Osteoblast (primary cell): Measurements from ENCODE around the gene ATXN7. TPM values are rescaled to one million over a fixed set of nuclear protein-coding genes. Genes with fewer than 3 reads are reported as not detected.

Source experiments
- DNase-seq: peaks from one replicate; pipeline ENCODE4 v3.0.0; 2011; ENCODE audit warnings: low spot score, mixed read lengths; ENCODE audit not compliant: insufficient read length; ENCODE audit errors: missing footprints
- H2AFZ ChIP-seq: 2 replicates; pipeline ENCODE4 v1.6.0; 2011; ENCODE audit warnings: mild to moderate bottlenecking, low read length
- H3K27ac ChIP-seq: 2 replicates; pipeline ENCODE4 v1.5.1; 2011; ENCODE audit warnings: mild to moderate bottlenecking, low read depth, low read length, moderate library complexity
- H3K27me3 ChIP-seq: 2 replicates; pipeline ENCODE4 v1.6.0; 2012; ENCODE audit warnings: mild to moderate bottlenecking, control low read depth, inconsistent platforms, low read length, moderate library complexity; ENCODE audit not compliant: insufficient read depth
- H3K36me3 ChIP-seq: 2 replicates; pipeline ENCODE4 v1.5.1; 2011; ENCODE audit warnings: mild to moderate bottlenecking, low read length, control low read depth, moderate library complexity; ENCODE audit not compliant: insufficient read depth
- H3K4me1 ChIP-seq: 2 replicates; pipeline ENCODE4 v1.5.1; 2011; ENCODE audit warnings: mild to moderate bottlenecking, low read length, control low read depth, moderate library complexity; ENCODE audit not compliant: insufficient read depth
- H3K4me2 ChIP-seq: 2 replicates; pipeline ENCODE4 v1.6.0; 2011; ENCODE audit warnings: mild to moderate bottlenecking, low read length; ENCODE audit not compliant: insufficient read depth
- H3K4me3 ChIP-seq: fragments of 200-600 bp; sonication (generic); 3 replicates; pipeline ENCODE4 v1.5.1; 2012; ENCODE audit warnings: mild to moderate bottlenecking, low read length, inconsistent platforms; ENCODE audit not compliant: insufficient read depth
- H3K79me2 ChIP-seq: 2 replicates; pipeline ENCODE4 v1.6.0; 2012; ENCODE audit warnings: mild to moderate bottlenecking, low read length, control low read depth, inconsistent platforms; ENCODE audit not compliant: insufficient read depth
- H3K9me3 ChIP-seq: 2 replicates; pipeline ENCODE4 v1.5.1; 2011; ENCODE audit warnings: low read depth, low read length, control low read depth
- H4K20me1 ChIP-seq: 2 replicates; pipeline ENCODE4 v1.6.0; 2012; ENCODE audit warnings: mild to moderate bottlenecking, low read length, control low read depth; ENCODE audit not compliant: insufficient read depth
- CTCF ChIP-seq: IDR thresholded peaks from 2 replicates; pipeline ENCODE4 v1.5.1; 2011; ENCODE audit warnings: mild to moderate bottlenecking, low read depth, low read length, moderate library complexity; ENCODE audit errors: extremely low read depth
- total RNA-seq: library from RNA; depleted of rRNA; stranded (reverse); fragments of >200 nt; gene quantifications from 2 replicates; pipeline ENCODE4 v1.2.3, GENCODE V29; 2012

ATXN7 gene
- total RNA-seq, 1 donor: 17.0 TPM

- Histone ChIP-seq H3K79me2 (peaks cover 93% of the 10 kb centered on the region), H3K4me1 (peaks cover 3% of the 10 kb centered on the region), H4K20me1 (peaks cover 29% of the 10 kb centered on the region), H3K36me3 (peaks cover 37% of the 10 kb centered on the region), H3K4me2 (no peak overlapping the region), H3K4me3 (no peak overlapping the region), H3K9me3 (no peaks in the 10 kb centered on the region), H2AFZ (no peak overlapping the region), H3K27me3 (no peaks in the 10 kb centered on the region), H3K27ac (no peak overlapping the region)
- TF ChIP-seq CTCF: no peak
- DNase-seq: no peak
Observed at GRCh38 chr3:63927422-63928280, 64.0 kb downstream of the ATXN7 start.

- Histone ChIP-seq H3K27ac (no peak overlapping the region), H3K4me1 (peaks cover 5% of the 10 kb centered on the region), H3K79me2 (peaks cover 94% of the 10 kb centered on the region), H3K9me3 (no peaks in the 10 kb centered on the region), H3K4me2 (no peak overlapping the region), H3K36me3 (peaks cover 10% of the 10 kb centered on the region), H4K20me1 (peaks cover 55% of the 10 kb centered on the region), H2AFZ (no peak overlapping the region), H3K27me3 (no peaks in the 10 kb centered on the region), H3K4me3 (no peak overlapping the region)
- no peak for DNase-seq
- no peak for TF ChIP-seq CTCF
Observed at GRCh38 chr3:63931290-63931689, 67.6 kb downstream of the ATXN7 start.

GRCh38 chr3:63932509-63933212 is 69.0 kb downstream of the ATXN7 start:
- no peak overlapping the region for H3K4me2 ChIP-seq
- H3K27me3 ChIP-seq: no peaks in the 10 kb centered on the region
- no peak for TF ChIP-seq CTCF
- H3K79me2 ChIP-seq: peaks cover 93% of the 10 kb centered on the region
- H4K20me1 ChIP-seq: peaks cover 54% of the 10 kb centered on the region
- H3K27ac ChIP-seq: no peak overlapping the region
- no peak for DNase-seq
- H3K4me3 ChIP-seq: no peak overlapping the region
- H3K36me3 ChIP-seq: peaks cover 4% of the 10 kb centered on the region
- no peak overlapping the region for H2AFZ ChIP-seq
- H3K9me3 ChIP-seq: no peaks in the 10 kb centered on the region
- peaks cover 5% of the 10 kb centered on the region for H3K4me1 ChIP-seq

- no peak for TF ChIP-seq CTCF
- no peak overlapping the region for H3K27ac ChIP-seq
Observed at GRCh38 chr3:63933459-63933858, 69.8 kb downstream of the ATXN7 start.

More at GRCh38 chr3:63933459-63933858, 69.8 kb downstream of the ATXN7 start:
- H3K4me2 ChIP-seq: no peak overlapping the region
- peaks cover 4% of the 10 kb centered on the region for H3K36me3 ChIP-seq
- no peaks in the 10 kb centered on the region for H3K9me3 ChIP-seq
- peaks cover 5% of the 10 kb centered on the region for H3K4me1 ChIP-seq
- no peaks in the 10 kb centered on the region for H3K27me3 ChIP-seq
- H4K20me1 ChIP-seq: peaks cover 47% of the 10 kb centered on the region
- no peak overlapping the region for H3K4me3 ChIP-seq
- no peak overlapping the region for H2AFZ ChIP-seq
- H3K79me2 ChIP-seq: peaks cover 93% of the 10 kb centered on the region
- no peak for DNase-seq
